GM21515 (cell line): Measurements from ENCODE around the gene UGT2A1.

Experiments used
- ATAC-seq: cut with Tn5 transposase; IDR thresholded peaks from one replicate; pipeline ENCODE4 v1.9.1; 2021; ENCODE audit not compliant: unreplicated experiment

The UGT2A1 gene

GRCh38 chr4:69591364-69591763, 61.7 kb downstream of the UGT2A1 start:
- ATAC-seq = no peak

- ATAC-seq = no peak
These were observed 63.2 kb downstream of the UGT2A1 start for GRCh38 chr4:69589884-69590283.

DNA sequence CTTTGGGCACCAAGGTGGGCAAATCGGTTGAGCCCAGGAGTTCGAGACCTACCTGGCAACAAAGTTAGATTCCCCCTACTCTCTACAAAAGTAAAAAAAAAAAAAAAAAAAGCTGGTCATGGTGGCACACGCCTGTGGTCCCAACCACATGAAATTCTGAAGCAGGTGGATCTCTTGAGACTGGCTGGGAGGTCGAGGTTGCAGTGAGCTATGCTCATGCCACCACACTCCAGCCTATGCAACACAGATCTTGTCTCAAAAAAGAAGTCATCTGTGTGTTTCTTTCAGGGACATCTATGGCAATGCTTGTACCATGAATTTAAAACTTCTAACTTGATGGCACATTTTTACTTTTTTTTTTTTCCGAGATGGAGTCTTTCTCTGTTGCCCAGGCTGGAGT, 68.9 kb downstream of the UGT2A1 start:
- no peak for ATAC-seq

DNA sequence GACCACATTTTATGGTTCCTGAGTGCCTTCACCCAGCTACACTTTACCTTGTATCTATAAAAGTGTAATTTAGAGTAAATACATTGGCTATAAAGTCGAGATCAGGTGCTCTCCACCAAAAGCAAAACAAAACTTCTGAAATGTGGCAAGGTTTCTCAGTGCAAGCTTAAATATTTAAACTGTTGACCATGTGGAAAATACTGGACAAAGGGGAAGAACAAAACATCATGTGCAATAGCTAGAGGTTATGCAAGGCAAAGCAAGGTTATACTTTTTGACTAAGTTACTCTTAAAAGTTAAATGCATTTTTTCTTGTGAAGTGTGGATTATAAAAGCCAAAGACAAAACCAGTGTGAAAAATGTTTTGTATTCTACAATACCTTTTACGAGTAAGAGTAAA, 69.5 kb downstream of the UGT2A1 start:
- no peak for ATAC-seq

DNA sequence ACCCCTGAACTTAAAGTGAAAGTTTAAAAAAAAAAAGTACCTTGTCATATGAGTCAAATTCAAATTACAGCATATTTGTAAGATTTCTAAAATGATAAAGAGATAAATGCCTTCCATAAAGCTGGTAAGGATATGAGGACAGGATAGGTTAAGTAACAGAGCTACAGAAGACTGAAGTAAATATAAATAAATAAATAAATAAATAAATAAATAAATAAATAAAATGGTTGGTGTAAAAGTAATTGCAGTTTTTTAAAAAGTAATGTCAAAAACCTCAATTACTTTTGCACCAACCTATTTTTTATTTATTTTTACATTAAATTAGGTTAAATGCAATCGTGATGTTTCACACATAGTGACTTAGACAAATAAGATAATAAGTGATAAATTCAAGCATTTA, 75.8 kb downstream of the UGT2A1 start:
- ATAC-seq = no peak

- no peak for ATAC-seq
These were observed 76.7 kb downstream of the UGT2A1 start for GRCh38 chr4:69576251-69576877.

DNA sequence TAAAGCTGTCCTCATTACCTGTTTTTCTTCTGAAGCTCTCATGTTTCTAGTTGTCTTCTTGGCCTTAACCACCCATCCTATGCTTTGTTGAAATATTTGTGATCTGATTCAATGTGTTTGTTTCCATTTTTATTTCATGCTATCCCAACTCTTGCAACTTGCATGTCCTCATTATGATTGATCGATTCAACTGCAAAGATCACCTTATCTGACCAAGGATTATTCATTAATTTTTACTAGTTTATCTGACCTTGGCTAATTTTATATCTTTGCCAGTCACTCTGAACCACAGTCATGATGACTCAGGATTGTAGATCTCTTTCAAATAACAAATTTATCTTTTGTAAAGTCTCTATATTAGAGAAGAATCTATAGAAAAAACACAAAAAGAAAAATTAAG, 84.3 kb downstream of the UGT2A1 start:
- ATAC-seq = no peak

DNA sequence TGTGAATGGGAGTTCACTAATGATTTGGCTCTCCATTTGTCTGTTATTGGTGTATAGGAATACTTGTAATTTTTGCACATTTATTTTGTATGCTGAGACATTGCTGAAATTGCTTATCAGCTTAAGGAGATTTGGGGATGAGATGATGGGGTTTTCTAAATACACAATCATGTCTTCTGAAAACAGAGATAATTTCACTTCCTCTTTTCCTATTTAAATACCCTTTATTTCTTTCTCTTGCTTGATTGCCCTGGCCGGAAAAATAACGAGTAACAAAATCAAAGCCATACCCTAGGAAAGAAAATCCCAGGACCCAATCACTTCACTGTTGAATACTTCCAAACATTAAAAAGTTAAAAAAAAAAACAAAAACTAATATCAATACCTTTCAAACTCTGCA, 89.6 kb downstream of the UGT2A1 start:
- no peak for ATAC-seq

GRCh38 chr4:69549651-69550050, 103.4 kb downstream of the UGT2A1 start:
- ATAC-seq = no peak

GRCh38 chr4:69546134-69546765, 106.8 kb downstream of the UGT2A1 start:
- no peak for ATAC-seq
